GM21786 (cell line): Measurements from ENCODE around the gene DNM2.
"Not testable (repeated sequence)": the region's sequence is repeated elsewhere in the genome, so short reads cannot be mapped to it uniquely, and the experiment has no call there.

Experiments used
- ATAC-seq: cut with Tn5 transposase; IDR thresholded peaks from one replicate; pipeline ENCODE4 v1.9.1; 2021; ENCODE audit not compliant: unreplicated experiment

DNM2 gene

DNA sequence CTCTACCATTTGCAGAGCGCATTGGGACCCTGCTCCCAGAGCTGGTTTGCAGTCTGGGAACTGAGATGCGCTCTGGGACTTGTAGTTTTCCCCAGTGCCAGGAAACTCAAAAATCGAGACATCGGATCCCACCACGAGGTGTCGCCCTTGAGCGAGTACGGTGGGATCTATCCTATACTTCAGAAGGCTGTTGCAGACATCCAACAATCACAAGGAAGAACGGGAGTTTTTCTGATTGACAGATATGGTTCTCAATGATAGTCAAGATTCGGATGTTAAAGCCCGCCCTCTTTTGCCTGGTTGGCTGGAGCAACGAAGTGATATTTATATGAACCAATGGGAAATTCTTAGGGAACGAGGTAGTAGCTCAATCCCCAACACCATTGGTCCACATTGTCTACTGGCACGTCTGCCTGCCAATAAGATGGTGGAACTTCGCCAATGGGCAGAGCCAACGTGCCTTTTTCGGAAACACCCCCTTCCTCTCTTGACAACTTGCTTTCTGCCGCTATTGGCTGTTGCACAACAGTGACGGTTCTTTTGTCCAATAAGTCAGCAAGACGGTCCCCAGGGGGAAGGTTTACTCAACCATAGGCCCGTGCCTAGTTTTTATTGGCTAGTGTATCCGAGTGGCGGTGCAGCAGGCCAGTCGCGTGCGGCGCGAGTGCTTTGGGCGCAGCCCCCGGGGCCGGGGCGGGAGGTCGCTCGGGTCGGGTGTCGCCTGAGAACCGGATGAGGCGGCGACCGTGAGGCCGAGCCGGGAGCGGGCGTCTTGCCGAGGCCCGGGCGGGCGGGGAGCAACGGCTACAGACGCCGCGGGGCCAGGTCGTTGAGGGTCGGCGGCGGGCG, at the start of gene DNM2:
DNM2 (plus strand) TSS at position 724 of the 849 bp plus-strand sequence. CDS start 164 bp downstream, outside the sequence.
- ATAC-seq, result peak; percentile 82

GRCh38 chr19:10669246-10669645, 48.6 kb upstream of the DNM2 start:
- ATAC-seq, result no peak

DNA sequence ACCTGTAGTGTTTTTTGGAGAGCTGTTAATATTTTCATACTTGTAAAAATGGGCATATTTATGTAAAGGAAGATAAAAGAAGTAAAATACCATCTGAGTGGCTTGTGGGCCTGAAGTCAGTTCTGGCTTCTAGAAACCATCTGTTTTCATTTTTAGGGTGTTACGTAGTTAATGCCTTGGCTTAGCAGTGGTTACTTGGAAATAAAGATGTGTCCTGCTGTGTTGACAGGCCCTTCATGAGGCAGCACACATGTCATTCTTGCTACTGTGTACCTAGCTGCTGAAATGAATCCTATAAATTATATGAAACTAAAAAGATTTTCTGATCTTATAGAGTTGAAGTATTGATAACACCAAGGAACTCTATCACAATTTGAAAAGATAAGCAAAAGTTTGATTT, 47.7 kb upstream of the DNM2 start:
- ATAC-seq, result no peak

DNA sequence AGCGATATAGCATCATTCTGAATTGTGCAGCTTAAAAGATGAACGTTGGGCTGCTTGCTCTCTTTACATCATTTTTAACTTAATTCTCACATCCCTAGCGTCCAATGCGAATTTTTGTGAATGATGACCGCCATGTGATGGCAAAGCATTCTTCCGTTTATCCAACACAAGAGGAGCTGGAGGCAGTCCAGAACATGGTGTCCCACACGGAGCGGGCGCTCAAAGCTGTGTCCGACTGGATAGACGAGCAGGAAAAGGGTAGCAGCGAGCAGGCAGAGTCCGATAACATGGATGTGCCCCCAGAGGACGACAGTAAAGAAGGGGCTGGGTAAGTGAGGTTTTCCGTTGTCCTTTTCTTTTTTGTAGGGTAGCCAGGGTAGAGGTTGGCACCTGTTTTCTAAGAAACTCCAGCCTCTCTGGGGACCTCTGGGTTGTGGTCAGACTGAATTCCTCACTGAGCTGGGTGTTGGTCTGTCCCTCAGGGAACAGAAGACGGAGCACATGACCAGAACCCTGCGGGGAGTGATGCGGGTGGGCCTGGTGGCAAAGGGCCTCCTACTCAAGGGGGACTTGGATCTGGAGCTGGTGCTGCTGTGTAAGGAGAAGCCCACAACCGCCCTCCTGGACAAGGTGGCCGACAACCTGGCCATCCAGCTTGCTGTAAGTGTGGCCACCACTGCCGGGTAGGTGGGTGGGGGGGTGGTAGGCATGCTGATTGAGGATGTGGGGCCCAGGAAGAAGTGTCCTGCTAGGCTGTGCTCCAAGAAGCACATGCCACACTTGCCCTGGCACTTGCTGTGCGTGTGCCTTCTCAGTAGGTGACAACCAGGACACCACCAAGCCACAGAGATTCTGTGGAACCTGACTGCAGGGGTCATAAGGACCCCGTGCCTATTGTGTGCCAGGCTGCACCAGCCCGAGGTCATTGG, 46.7 kb upstream of the DNM2 start:
- no peak for ATAC-seq

GRCh38 chr19:10671922-10672321, 46.0 kb upstream of the DNM2 start:
- ATAC-seq, result not testable (repeated sequence)

GRCh38 chr19:10675214-10675613, 42.7 kb upstream of the DNM2 start:
- not testable (repeated sequence) for ATAC-seq

DNA sequence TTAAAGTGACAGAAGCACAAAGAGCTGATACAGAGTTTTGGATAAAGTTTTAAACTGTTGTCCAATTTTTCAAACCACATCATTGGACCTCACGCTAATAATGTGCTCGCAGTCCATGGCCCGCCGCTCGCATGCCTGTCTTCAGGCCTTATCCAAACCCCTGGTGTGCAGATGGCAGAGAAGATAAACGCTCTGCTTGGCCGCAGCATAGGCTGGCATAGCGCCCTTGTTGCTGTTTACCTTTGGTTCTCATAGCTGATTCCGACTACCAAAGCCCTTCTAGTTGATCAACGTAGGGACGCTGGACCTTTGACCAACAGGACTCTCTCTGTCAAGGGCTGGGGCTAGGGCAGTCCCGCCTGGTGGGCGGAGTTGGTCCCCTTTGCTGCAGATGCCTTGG, 40.1 kb upstream of the DNM2 start:
- no peak for ATAC-seq

DNA sequence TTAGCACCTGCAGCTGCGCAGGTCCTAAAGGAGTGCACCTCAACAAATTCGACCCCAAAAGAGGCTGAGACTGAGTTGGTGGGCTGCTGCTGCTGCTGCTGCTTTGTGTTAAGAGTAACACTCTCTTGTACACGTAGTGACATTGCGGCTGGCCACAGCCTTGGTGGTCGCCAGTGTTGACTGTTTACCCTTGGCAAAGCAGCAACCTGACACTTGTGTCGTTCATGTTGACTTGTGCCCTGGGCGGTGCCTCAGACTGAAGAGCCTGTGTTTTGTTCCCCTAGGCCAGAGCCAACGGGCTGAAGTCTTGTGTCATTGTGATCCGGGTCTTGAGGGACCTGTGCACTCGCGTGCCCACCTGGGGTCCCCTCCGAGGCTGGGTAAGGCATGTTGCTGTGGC, 39.1 kb upstream of the DNM2 start:
- no peak for ATAC-seq

GRCh38 chr19:10679743-10680142, 38.1 kb upstream of the DNM2 start:
- no peak for ATAC-seq

- no peak for ATAC-seq
These were observed 37.2 kb upstream of the DNM2 start for GRCh38 chr19:10680545-10681135.

- no peak for ATAC-seq
These were observed 36.2 kb upstream of the DNM2 start for GRCh38 chr19:10681658-10682057.

- no peak for ATAC-seq
These were observed 35.3 kb upstream of the DNM2 start for GRCh38 chr19:10682397-10683063.

- ATAC-seq, result no peak
These were observed 34.8 kb upstream of the DNM2 start for GRCh38 chr19:10683064-10683426.

DNA sequence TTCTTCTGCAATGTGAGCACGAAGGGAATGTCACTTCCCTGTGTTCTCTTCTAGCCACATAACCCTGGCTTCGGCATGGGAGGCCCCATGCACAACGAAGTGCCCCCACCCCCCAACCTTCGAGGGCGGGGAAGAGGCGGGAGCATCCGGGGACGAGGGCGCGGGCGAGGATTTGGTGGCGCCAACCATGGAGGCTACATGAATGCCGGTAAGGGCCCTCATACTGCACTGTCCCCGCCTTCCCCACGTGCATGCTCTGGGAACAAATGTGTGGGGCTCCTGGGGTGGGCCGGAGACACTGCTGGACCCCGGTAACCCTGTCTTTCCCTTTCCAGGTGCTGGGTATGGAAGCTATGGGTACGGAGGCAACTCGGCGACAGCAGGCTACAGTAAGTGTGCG, 34.3 kb upstream of the DNM2 start:
- no peak for ATAC-seq

GRCh38 chr19:10685210-10685609, 32.7 kb upstream of the DNM2 start:
- no peak for ATAC-seq

GRCh38 chr19:10686193-10686592, 31.7 kb upstream of the DNM2 start:
- ATAC-seq, result no peak

DNA sequence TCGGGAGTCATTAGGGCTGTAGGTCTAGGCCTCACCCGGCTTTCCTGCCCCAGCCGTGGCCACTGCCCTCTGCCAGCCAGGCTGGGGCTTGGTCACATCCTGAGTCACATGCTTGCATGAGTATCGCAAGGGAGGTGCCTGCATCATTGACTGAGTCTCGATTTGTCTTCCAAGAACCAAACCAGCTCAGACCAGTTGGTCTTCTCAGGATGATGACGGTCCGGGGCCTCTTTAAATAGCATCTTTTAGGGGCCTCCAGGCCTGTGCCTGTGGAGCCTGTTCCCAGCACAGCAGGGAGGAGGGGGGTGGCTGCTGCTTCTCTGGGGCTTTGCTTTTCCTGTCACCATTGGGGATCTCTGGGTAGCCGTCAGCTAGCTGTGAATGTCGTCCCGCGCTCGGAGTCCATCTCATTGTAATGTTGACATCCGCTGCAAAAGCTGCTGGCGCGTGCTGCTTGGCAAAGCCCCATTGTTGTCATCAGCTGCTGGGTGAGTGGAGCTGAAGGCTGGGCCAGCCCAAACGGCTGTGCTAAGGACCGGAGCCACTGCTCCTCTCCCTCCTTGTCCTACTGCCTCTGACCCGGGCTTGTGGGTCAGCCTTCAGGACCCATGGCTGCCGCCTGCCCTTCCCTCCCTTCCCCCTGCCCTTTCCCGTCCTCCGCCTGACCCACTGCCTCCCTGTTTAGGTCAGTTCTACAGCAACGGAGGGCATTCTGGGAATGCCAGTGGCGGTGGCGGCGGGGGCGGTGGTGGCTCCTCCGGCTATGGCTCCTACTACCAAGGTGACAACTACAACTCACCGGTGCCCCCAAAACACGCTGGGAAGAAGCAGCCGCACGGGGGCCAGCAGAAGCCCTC, 31.0 kb upstream of the DNM2 start:
- no peak for ATAC-seq

DNA sequence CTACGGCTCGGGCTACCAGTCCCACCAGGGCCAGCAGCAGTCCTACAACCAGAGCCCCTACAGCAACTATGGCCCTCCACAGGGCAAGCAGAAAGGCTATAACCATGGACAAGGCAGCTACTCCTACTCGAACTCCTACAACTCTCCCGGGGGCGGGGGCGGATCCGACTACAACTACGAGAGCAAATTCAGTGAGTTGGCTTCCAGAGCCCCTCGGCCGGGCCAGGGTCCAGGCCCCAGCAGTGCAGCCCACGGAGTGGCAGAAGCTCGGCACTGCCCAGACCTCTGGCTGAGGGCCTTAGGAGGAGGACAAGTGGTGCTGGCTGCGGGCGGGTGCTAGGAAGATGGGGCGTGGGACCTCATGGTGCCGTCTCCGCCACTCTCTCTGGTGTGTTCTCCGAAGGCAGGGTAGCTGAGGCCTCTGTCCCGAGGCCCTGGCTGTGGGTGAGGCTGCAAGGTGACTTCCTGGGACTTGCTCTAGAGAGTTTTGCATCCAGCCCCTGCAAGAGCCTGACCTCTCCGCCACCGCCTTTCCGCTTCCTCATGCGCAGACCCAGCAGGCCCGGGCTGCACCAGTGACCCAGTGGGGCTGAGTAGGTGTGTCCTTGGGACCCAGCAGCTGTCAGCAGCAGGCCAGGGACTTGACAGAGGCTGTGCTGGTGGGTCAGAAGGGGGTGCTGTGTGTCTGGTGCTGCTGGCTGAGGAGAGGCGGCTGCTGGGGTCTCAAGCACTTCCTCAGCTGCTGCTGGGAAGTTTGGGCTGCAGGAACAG, 30.2 kb upstream of the DNM2 start:
- no peak for ATAC-seq

GRCh38 chr19:10688545-10689280, 29.2 kb upstream of the DNM2 start:
- ATAC-seq, result no peak
